HL-60 (cell line): ENCODE measurements around the gene DPH2.

Experiments used
- CTCF ChIP-seq: IDR thresholded peaks from one replicate; pipeline ENCODE4 v1.5.1; 2011; ENCODE audit warnings: low read length, control low read depth, inconsistent platforms; ENCODE audit not compliant: insufficient read depth
- GABPA ChIP-seq: IDR thresholded peaks from 2 replicates; pipeline ENCODE4 v1.6.1; 2012; ENCODE audit warnings: low read depth
- POLR2AphosphoS5 ChIP-seq: IDR thresholded peaks from 2 replicates; pipeline ENCODE4 v1.6.1; 2012; ENCODE audit warnings: low read depth
- REST ChIP-seq: IDR thresholded peaks from 2 replicates; pipeline ENCODE4 v1.6.1; 2012; ENCODE audit warnings: low read depth; ENCODE audit not compliant: insufficient replicate concordance

GRCh38 chr1:43931711-43932660 is 37.8 kb upstream of the DPH2 start:
- TF ChIP-seq CTCF = no peak
- no peak for TF ChIP-seq POLR2AphosphoS5
- TF ChIP-seq REST = no peak
- TF ChIP-seq GABPA = no peak
